ENCODE measurements around the gene TEX35.

- TF ChIP-seq CTCF (IDR thresholded peaks at IDR 0.05; ENCODE audit: borderline replicate concordance, extremely low read depth, low read length, poor library complexity, severe bottlenecking), result no peak
- TF ChIP-seq EZH2 (IDR thresholded peaks at IDR 0.05; ENCODE audit: borderline replicate concordance, low read depth, low read length, severe bottlenecking), result no peak
These were observed 27.7 kb downstream of the TEX35 start for GRCh38 chr1:178540646-178541045.

Data from DND-41 (cell line).